ENCODE measurements around the gene TEX35. TPM values are rescaled to one million over a fixed set of nuclear protein-coding genes. Genes with fewer than 3 reads are reported as not detected.

TEX35 gene
- total and polyA plus RNA-seq, 4 donors: not detected

GRCh38 chr1:178540646-178541045 is 27.7 kb downstream of the TEX35 start:
- Histone ChIP-seq H3K9ac (ENCODE audit: insufficient read depth in 1 of 2, low read length in 2 of 2) (no peak overlapping the region), H3K27me3 (ENCODE audit: control insufficient read depth in 3 of 3, insufficient read depth in 3 of 3, low read length in 2 of 3) (no peaks in the 10 kb centered on the region), H3K36me3 (ENCODE audit: control insufficient read depth in 4 of 4, insufficient read depth in 4 of 4, low read length in 4 of 4) (no peaks in the 10 kb centered on the region), H3K9me3 (ENCODE audit: control insufficient read depth in 4 of 4, insufficient read depth in 3 of 4, low read length in 3 of 4) (no peaks in the 10 kb centered on the region), H3K4me1 (ENCODE audit: control insufficient read depth in 5 of 5, insufficient read depth in 5 of 5, low read length in 5 of 5) (peaks cover 0 to 20% (median 2%) of the 10 kb centered on the region in 5 donors), H3K27ac (ENCODE audit: low read depth in 1 of 2, low read length in 1 of 2) (no peak overlapping the region), H3K4me3 (no peak overlapping the region)
- DNase-seq (no peak), ATAC-seq (ENCODE audit: insufficient read depth, low FRiP score) (no peak)
- 86 to 90% methylated on average over 7 of the region's 7 CpGs for WGBS, 2 donors
- TF ChIP-seq, protein P1, sequence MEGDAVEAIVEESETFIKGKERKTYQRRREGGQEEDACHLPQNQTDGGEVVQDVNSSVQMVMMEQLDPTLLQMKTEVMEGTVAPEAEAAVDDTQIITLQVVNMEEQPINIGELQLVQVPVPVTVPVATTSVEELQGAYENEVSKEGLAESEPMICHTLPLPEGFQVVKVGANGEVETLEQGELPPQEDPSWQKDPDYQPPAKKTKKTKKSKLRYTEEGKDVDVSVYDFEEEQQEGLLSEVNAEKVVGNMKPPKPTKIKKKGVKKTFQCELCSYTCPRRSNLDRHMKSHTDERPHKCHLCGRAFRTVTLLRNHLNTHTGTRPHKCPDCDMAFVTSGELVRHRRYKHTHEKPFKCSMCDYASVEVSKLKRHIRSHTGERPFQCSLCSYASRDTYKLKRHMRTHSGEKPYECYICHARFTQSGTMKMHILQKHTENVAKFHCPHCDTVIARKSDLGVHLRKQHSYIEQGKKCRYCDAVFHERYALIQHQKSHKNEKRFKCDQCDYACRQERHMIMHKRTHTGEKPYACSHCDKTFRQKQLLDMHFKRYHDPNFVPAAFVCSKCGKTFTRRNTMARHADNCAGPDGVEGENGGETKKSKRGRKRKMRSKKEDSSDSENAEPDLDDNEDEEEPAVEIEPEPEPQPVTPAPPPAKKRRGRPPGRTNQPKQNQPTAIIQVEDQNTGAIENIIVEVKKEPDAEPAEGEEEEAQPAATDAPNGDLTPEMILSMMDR (IDR thresholded peaks at IDR 0.05; ENCODE audit: control extremely low read depth, extremely low read depth): no peak

DNA sequence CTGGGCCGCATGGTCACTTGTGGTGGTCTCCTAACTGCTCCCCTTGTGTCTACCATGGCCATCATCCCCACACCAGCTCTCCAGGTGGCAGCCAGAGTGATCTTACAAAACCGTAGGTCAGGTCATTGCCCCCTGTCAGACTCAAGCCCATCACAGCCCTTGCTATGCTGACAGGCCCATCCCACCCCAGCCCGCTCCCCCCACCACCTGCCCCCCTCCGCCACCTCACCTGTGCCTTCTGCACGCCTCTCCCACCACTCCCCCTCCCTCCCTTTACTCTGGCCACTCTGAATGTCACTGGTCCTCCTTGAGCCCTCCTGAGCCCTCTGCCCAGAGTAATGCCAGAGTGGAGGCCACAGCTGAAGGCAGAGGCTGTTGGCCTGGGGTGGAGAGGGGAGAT is 28.5 kb downstream of the TEX35 start:
- no peak overlapping the region for H3K9ac ChIP-seq (ENCODE audit: insufficient read depth in 1 of 2, low read length in 2 of 2)
- no peaks in the 10 kb centered on the region for H3K9me3 ChIP-seq (ENCODE audit: control insufficient read depth in 4 of 4, insufficient read depth in 3 of 4, low read length in 3 of 4)
- H3K4me1 ChIP-seq (ENCODE audit: control insufficient read depth in 5 of 5, insufficient read depth in 5 of 5, low read length in 5 of 5): peaks cover 0 to 20% (median 2%) of the 10 kb centered on the region in 5 donors
- H3K36me3 ChIP-seq (ENCODE audit: control insufficient read depth in 4 of 4, insufficient read depth in 4 of 4, low read length in 4 of 4): no peaks in the 10 kb centered on the region
- ATAC-seq (ENCODE audit: insufficient read depth, low FRiP score): no peak
- TF ChIP-seq, protein P1 (IDR thresholded peaks at IDR 0.05; ENCODE audit: control extremely low read depth, extremely low read depth): no peak
- DNase-seq: no peak
- WGBS, 2 donors: 87 to 89% methylated on average over 5 of the region's 5 CpGs
- no peaks in the 10 kb centered on the region for H3K27me3 ChIP-seq (ENCODE audit: control insufficient read depth in 3 of 3, insufficient read depth in 3 of 3, low read length in 2 of 3)
- no peak overlapping the region for H3K4me3 ChIP-seq
- no peak overlapping the region for H3K27ac ChIP-seq (ENCODE audit: low read depth in 1 of 2, low read length in 1 of 2)

GRCh38 chr1:178541829-178542553 is 29.1 kb downstream of the TEX35 start:
- TF ChIP-seq, protein P1 (IDR thresholded peaks at IDR 0.05; ENCODE audit: control extremely low read depth, extremely low read depth): no peak
- ATAC-seq (ENCODE audit: insufficient read depth, low FRiP score) (peak; percentile 61), DNase-seq (peak; percentile 56 to 61 (median 60))
- peak overlapping the region; percentile 71 for H3K4me3 ChIP-seq
- no peaks in the 10 kb centered on the region for H3K9me3 ChIP-seq (ENCODE audit: control insufficient read depth in 4 of 4, insufficient read depth in 3 of 4, low read length in 3 of 4)
- peak overlapping the region; percentile 59 to 95 for H3K9ac ChIP-seq (ENCODE audit: insufficient read depth in 1 of 2, low read length in 2 of 2)
- no peaks in the 10 kb centered on the region for H3K36me3 ChIP-seq (ENCODE audit: control insufficient read depth in 4 of 4, insufficient read depth in 4 of 4, low read length in 4 of 4)
- H3K27me3 ChIP-seq (ENCODE audit: control insufficient read depth in 3 of 3, insufficient read depth in 3 of 3, low read length in 2 of 3): no peaks in the 10 kb centered on the region
- WGBS, 2 donors: 3 to 8% methylated on average over 33 of the region's 33 CpGs
- H3K27ac ChIP-seq (ENCODE audit: low read depth in 1 of 2, low read length in 1 of 2): peak overlapping the region; percentile 76 to 77
- H3K4me1 ChIP-seq (ENCODE audit: control insufficient read depth in 5 of 5, insufficient read depth in 5 of 5, low read length in 5 of 5): peaks cover 0 to 14% (median 1%) of the 10 kb centered on the region in 5 donors

All from lung (tissue), 12 donors.